ENCODE measurements around the gene RAB6D.
A peak's percentile ranks its signal among the peaks of the same experiment; 100 is the strongest.
"Not testable (repeated sequence)": the region's sequence is repeated elsewhere in the genome, so short reads cannot be mapped to it uniquely, and the experiment has no call there.

The RAB6D gene

GRCh38 chr2:131400849-131401248 is 36.9 kb upstream of the RAB6D start:
- DNase-seq (ENCODE audit: low read depth): no peak
- no peak for TF ChIP-seq CTCF (conservative IDR thresholded peaks at IDR 0.05; ENCODE audit: low read depth, low read length)
- no peak overlapping the region for H3K4me3 ChIP-seq (ENCODE audit: low read length)

DNA sequence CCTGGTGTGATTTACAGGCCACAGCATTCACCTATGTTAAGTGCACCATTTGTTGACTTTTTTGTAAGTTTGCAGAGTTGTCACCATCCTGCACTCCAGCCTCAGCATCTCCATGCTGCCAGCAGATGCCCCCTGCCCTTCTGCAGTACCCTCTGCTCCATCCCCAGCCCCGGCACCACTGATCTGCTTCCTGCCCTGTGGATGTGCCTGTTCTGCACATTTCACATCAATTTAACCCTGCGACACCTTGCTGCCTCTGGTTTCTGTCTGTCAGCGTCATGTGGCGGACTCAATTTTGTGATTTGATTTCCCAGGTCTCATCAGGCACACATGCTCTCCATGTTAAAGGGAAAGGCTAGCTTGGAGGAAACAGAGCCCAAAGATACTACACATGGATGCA is 36.5 kb upstream of the RAB6D start:
- not testable (repeated sequence) for DNase-seq (ENCODE audit: low read depth); H3K4me3 ChIP-seq (ENCODE audit: low read length)

- DNase-seq (ENCODE audit: low read depth); H3K4me3 ChIP-seq (ENCODE audit: low read length): not testable (repeated sequence)
Measured at GRCh38 chr2:131396209-131396608, 32.2 kb upstream of the RAB6D start.

- not testable (repeated sequence) for H3K4me3 ChIP-seq (ENCODE audit: low read length); DNase-seq (ENCODE audit: low read depth)
Measured at GRCh38 chr2:131395024-131395645, 31.2 kb upstream of the RAB6D start.

GRCh38 chr2:131394147-131394931 is 30.4 kb upstream of the RAB6D start:
- TF ChIP-seq CTCF (conservative IDR thresholded peaks at IDR 0.05; ENCODE audit: low read depth, low read length): no peak
- peak overlapping the region; percentile 43 for H3K4me3 ChIP-seq (ENCODE audit: low read length)
- DNase-seq (ENCODE audit: low read depth): no peak

GRCh38 chr2:131391953-131392352 is 28.0 kb upstream of the RAB6D start:
- DNase-seq (ENCODE audit: low read depth); H3K4me3 ChIP-seq (ENCODE audit: low read length): not testable (repeated sequence)

GRCh38 chr2:131391471-131391870 is 27.5 kb upstream of the RAB6D start:
- not testable (repeated sequence) for DNase-seq (ENCODE audit: low read depth)

DNA sequence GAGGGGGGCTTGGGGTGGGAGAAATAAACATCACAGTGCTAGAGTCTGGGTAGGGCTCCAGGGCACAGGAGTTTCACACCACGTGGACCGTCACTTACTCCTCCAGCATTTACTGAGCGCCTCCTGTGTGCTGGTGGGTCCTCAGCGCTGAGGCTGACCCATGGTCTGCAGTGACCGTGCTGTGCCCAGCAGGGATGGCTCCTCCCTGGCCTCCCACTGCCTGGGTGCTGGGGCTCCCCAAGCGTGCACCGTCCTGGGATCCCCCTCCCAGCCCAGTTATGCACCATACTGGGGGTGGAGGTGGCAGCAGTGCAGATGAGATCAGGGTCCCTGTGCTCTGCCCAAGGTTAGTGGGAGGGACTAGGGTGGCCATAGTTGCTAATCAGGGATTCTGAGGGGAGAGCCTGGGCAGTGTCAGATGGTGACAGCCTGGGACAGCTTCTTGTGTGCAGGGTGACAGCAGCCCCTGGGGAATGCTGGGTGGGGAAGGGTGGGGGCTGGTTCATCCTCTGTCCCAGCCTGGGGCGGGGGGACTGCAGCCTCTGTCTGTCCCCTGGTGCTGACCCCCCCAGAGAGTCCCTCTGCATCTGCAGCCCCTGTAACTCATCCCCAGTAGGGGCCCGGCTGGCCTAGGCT is 26.6 kb upstream of the RAB6D start:
- DNase-seq (ENCODE audit: low read depth); H3K4me3 ChIP-seq (ENCODE audit: low read length): not testable (repeated sequence)

More at GRCh38 chr2:131391471-131391870, 27.5 kb upstream of the RAB6D start:
- not testable (repeated sequence) for H3K4me3 ChIP-seq (ENCODE audit: low read length)

DNA sequence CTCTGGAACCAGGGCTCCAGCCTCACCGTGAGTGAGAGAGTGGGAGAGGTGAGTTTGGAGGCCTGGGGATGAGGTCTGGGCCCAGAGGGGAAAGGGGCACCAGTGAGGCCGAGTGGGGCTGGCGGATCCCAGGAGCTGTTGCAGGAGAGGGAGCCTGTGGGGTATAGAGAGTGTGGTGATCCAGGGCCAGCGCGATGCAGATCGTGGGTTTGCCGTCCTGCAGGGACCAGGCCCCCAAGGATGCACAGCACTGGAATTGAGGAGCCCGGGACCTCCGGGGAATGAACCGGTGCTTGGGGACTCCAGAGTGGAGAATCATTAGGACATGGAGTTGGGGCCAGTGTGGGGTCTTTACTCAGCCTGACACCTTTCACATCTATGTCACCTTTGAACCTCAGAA is 25.7 kb upstream of the RAB6D start:
- no peak overlapping the region for H3K4me3 ChIP-seq (ENCODE audit: low read length)
- no peak for DNase-seq (ENCODE audit: low read depth)
- TF ChIP-seq CTCF (conservative IDR thresholded peaks at IDR 0.05; ENCODE audit: low read depth, low read length): no peak

DNA sequence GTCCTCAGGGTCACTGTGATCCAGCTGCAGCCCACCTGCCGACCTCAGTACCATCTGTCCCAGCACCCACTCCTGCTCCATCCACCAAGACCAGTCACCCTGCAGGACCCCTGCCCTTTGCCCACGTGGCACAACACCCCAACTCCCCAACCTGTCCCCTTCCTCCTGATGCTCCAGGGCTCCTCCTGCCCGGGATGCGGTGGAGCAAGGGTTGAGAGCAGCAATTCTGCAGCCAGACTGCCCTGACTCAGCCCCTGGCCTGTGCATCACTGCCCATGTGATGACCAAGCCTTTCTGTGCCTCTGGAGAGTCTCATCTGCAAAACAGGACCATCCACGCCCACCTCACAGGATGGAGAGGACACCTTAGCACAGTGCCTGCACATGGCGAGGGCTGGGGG is 24.9 kb upstream of the RAB6D start:
- DNase-seq (ENCODE audit: low read depth); H3K4me3 ChIP-seq (ENCODE audit: low read length): not testable (repeated sequence)

- H3K4me3 ChIP-seq (ENCODE audit: low read length); DNase-seq (ENCODE audit: low read depth): not testable (repeated sequence)
Measured at GRCh38 chr2:131373111-131373510, 9.1 kb upstream of the RAB6D start.

Data from retinal pigment epithelial cell (primary cell).